ENCODE measurements around the gene C19orf25.
"Not testable (repeated sequence)": the region's sequence is repeated elsewhere in the genome, so short reads cannot be mapped to it uniquely, and the experiment has no call there.

The C19orf25 gene

DNA sequence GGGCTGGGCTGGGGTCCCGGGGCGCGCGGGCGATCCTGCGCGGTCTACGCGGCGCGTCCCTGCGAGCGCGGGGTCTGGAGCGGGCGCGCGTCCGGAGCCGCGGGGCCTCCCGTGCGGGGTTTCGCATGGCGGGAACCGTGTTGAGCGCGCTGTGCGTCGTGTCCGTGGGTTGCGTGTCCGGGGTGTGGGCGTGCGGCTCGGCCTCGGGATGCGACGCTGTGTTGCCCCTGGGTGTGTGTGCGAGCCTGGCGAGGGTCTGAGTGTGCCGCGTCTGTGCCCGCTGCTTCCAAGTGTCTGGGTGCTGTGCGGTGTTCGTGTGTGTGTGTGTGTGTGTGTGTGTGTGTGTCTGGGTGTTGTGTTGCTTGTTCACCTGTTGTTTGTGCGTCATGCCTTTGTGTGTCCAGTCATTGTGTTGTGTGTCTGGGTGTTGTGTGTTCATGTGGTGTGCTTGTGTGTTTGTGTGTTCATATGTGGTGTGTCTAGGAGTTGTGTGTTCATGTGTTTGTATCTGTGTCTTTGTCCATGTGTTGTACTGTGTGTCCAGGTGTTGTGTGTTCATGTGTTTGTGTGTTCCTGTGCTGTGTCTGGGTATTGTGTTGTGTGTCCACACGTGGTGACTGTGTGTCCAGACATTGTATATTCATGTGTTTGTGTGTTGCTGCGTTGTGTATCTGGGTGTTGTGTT is 45.4 kb upstream of the C19orf25 start:
- no peak for DNase-seq (ENCODE audit: low spot score)
- TF ChIP-seq CTCF (conservative IDR thresholded peaks at IDR 0.05; ENCODE audit: low read depth) = no peak
- ChIA-PET POLR2A (ENCODE audit: low non-redundant PET) (interaction anchor here (0.5 kb wide), 1 partner anchor 121 kb away, joined by 4 read pairs; no protein-coding TSS in a partner anchor), CTCF (interaction anchor here (0.6 kb wide), 1 partner anchor 104 kb away, joined by 3 read pairs; no protein-coding TSS in a partner anchor)
- no peak overlapping the region for H3K27ac ChIP-seq

GRCh38 chr19:1523412-1524286 is 44.6 kb upstream of the C19orf25 start, which contains the start of gene PLK5:
PLK5 (plus strand) TSS chr19:1524077; CDS start chr19:1526997, 2,920 bp downstream.
- POLR2A ChIA-PET (ENCODE audit: low non-redundant PET) = no interaction called here
- CTCF ChIA-PET = interaction anchor here (0.6 kb wide), 1 partner anchor 105 kb away, joined by 3 read pairs; no protein-coding TSS in a partner anchor
- no peak within 1 kb of the TSS for H3K27ac ChIP-seq

DNA sequence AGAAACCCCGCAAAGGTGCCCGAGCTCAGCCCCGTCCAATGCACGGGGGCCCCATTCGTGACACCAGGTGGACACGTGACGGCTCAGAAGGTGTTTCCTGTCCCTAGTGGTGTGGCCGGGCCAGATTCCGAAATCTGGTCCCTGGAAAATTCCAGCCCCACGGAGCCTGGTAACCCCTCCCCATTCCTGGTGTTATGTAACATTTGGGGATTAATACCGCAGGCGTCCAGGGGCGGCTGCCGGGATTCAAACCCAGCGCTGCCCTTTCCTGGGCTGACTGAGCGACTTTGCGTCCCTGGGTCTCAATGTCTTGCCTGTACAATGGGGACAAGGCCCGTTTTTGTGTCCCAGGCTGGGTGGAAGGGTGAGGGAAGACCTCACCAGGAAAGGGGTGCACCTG is 43.8 kb upstream of the C19orf25 start:
- ChIA-PET CTCF (interaction anchor here (0.6 kb wide), 2 partner anchors 52 to 85 kb away, joined by 3 to 4 read pairs; no protein-coding TSS in a partner anchor), POLR2A (ENCODE audit: low non-redundant PET) (no interaction called here)
- no peak overlapping the region for H3K27ac ChIP-seq
- DNase-seq (ENCODE audit: low spot score) = no peak
- TF ChIP-seq CTCF (conservative IDR thresholded peaks at IDR 0.05; ENCODE audit: low read depth) = no peak

More at GRCh38 chr19:1523412-1524286, 44.6 kb upstream of the C19orf25 start, which contains the start of gene PLK5:
- no peak for DNase-seq (ENCODE audit: low spot score)
- TF ChIP-seq CTCF (conservative IDR thresholded peaks at IDR 0.05; ENCODE audit: low read depth) = no peak

DNA sequence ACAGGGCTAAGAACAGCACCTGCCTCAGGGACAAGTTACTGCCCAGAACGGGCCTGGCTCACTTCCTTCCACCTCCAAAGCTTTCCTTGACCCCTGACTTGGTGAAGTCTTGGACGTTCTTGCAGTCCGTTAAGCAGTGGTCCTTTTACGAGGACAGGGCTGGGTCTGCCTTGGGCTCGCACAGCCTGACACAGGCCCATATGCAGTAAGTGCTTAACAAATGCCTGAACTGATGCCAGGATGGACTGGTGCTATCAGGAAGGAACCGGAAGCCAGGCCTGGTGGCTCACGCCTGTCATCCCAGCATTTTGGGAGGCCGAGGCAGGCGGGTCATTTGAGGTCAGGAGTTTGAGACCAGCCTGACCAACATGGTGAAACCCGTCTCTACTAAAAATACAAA is 43.0 kb upstream of the C19orf25 start:
- ChIA-PET POLR2A (ENCODE audit: low non-redundant PET) (no interaction called here), CTCF (interaction anchor here (0.6 kb wide), 1 partner anchor 85 kb away, joined by 3 read pairs; no protein-coding TSS in a partner anchor)
- H3K27ac ChIP-seq = no peak overlapping the region
- DNase-seq (ENCODE audit: low spot score) = no peak
- no peak for TF ChIP-seq CTCF (conservative IDR thresholded peaks at IDR 0.05; ENCODE audit: low read depth)

DNA sequence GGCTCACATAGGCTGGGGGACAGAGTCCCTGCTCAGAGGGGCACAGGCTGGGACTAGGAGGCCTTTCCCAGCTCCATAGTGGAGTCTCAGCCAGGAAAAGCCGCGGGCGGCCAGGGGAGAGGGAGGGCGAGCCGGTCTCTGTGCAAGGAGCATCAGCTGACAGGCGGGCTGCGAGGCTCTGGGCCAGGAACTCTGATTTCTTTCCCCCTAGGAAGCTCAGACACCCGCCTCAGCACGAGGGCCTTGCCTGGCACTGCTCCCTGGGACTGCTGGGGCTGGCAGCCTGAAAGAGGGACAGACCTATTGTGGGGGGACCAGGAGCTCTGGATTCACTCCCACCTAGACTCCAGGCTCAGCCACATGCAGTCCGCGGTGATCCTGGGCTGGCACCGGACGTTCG is 42.6 kb upstream of the C19orf25 start:
- no peak for TF ChIP-seq CTCF (conservative IDR thresholded peaks at IDR 0.05; ENCODE audit: low read depth)
- ChIA-PET CTCF (no interaction called here), POLR2A (ENCODE audit: low non-redundant PET) (no interaction called here)
- DNase-seq (ENCODE audit: low spot score) = no peak
- no peak overlapping the region for H3K27ac ChIP-seq

DNA sequence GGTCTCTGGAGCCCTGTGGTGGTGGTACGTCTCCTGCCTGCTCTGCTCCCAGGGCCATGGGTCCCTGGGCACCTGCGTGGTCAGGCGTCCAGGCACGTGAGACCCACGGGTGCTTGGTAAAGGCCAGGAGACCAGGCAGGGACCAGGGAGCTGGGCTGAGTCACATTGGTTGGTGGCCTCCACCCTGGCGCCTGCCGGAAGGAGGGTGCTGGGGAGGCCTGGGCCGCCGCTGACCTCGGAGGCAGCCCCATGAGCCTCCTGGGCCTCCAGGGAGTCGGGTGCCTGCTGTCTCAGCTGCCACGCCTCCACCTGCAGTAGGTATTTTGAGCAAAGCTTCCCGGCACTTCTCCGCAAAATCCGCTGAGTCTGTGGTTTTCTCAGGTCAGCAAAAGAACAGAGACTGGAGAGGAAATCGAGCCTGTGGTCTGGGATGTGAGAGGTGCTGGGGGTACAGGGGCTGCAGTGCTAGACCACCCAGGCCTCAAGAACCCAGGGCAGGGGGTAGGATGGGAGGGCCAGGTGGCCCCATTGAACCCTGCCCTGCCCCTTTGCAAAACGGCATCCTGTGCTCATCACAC is 41.3 kb upstream of the C19orf25 start:
- TF ChIP-seq CTCF (conservative IDR thresholded peaks at IDR 0.05; ENCODE audit: low read depth) = no peak
- ChIA-PET POLR2A (ENCODE audit: low non-redundant PET) (interaction anchor here (0.5 kb wide), 1 partner anchor 47 kb away, joined by 3 read pairs; no protein-coding TSS in a partner anchor), CTCF (interaction anchor here (1.0 kb wide), 1 partner anchor 282 kb away, joined by 4 read pairs; no protein-coding TSS in a partner anchor)
- H3K27ac ChIP-seq = no peak overlapping the region
- no peak for DNase-seq (ENCODE audit: low spot score)

DNA sequence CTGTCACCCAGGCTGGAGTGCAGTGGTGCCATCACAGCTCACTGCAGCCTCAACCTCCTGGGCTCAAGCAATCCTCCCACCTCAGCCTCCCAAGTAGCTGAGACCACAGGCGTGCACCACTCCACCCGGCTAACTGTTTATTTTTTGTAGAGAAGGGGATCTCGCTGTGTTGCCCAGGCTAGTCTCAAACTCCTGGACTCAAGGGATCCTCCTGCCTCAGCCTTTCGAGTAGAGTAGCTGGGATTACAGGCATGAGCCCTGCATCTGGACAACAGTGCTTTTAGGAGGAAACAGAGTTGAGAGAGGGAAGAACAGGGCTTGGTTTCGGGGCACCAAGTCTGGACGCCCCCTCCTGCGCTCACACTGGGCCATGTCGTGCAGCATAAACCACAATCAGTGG is 40.8 kb upstream of the C19orf25 start:
- POLR2A ChIA-PET (ENCODE audit: low non-redundant PET); H3K27ac ChIP-seq; DNase-seq (ENCODE audit: low spot score): not testable (repeated sequence)
- CTCF ChIA-PET = interaction anchor here (1.0 kb wide), 1 partner anchor 283 kb away, joined by 4 read pairs; no protein-coding TSS in a partner anchor
